SK-N-MC (cell line): Measurements from ENCODE around the gene GMDS.

Experiments
- DNase-seq: peaks from one replicate; pipeline ENCODE4 v3.0.0-alpha.2; 2011; ENCODE audit warnings: low read depth, low spot score
- H3K27ac ChIP-seq: fragments of 200-600 bp; sonication (generic); 2 replicates; pipeline ENCODE4 v1.5.1; 2016; ENCODE audit warnings: mixed run types
- H3K36me3 ChIP-seq: fragments of 200-600 bp; sonication (generic); 2 replicates; pipeline ENCODE4 v1.6.1; 2017; ENCODE audit warnings: antibody characterized with exemption, low read length, mixed read lengths; ENCODE audit not compliant: insufficient read depth
- H3K4me3 ChIP-seq: fragments of 200-600 bp; sonication (generic); 2 replicates; pipeline ENCODE4 v1.5.1; 2016
- H3K9ac ChIP-seq: fragments of 200-600 bp; sonication (generic); 2 replicates; pipeline ENCODE4 v1.8.0; 2017; ENCODE audit warnings: mixed run types, mixed read lengths; ENCODE audit not compliant: insufficient read length
- H3K9me3 ChIP-seq: fragments of 200-600 bp; sonication (generic); 2 replicates; pipeline ENCODE4 v1.6.1; 2017; ENCODE audit warnings: low read depth, mild to moderate bottlenecking, antibody characterized with exemption, low read length, moderate library complexity, mixed read lengths
- EZH2 ChIP-seq: fragments of 200-600 bp; sonication (generic); IDR thresholded peaks from one replicate; pipeline ENCODE4 v1.6.1; 2017; ENCODE audit warnings: antibody characterized with exemption
- FOXP2 ChIP-seq: optimal IDR thresholded peaks from 2 replicates; pipeline ENCODE3; 2011; ENCODE audit warnings: mild to moderate bottlenecking, moderate library complexity; ENCODE audit not compliant: insufficient read depth; ENCODE audit errors: extremely low read length, control extremely low read depth
- POLR2AphosphoS5 ChIP-seq: IDR thresholded peaks from 2 replicates; pipeline ENCODE4 v1.6.1; 2012; ENCODE audit warnings: mild to moderate bottlenecking, low read depth, low read length, borderline replicate concordance

The GMDS gene

DNA sequence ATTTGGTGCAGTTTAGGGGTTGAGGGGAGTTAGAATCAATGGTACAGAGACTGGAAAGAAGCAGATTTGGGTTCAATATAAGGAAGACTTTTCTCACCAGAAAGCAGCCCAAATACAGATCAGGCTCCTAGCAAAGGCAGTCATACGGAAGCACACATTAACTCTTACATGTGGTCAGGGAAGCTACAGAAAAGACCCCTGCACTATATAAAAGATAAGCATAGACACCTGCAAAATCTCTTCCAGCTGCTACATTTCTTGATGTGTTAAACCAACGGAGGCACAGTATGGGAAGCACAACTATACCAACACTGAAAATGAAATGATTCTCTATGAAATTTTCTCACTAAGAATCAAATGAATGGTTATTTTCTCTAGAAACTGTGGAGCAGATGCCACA is 150.8 kb downstream of the GMDS start:
- Histone ChIP-seq H3K27ac (no peak overlapping the region), H3K36me3 (no peaks in the 10 kb centered on the region), H3K4me3 (no peak overlapping the region), H3K9me3 (no peaks in the 10 kb centered on the region), H3K9ac (no peak overlapping the region)
- no peak for DNase-seq
- TF ChIP-seq FOXP2: no peak
- TF ChIP-seq EZH2: no peak
- TF ChIP-seq POLR2AphosphoS5: no peak

DNA sequence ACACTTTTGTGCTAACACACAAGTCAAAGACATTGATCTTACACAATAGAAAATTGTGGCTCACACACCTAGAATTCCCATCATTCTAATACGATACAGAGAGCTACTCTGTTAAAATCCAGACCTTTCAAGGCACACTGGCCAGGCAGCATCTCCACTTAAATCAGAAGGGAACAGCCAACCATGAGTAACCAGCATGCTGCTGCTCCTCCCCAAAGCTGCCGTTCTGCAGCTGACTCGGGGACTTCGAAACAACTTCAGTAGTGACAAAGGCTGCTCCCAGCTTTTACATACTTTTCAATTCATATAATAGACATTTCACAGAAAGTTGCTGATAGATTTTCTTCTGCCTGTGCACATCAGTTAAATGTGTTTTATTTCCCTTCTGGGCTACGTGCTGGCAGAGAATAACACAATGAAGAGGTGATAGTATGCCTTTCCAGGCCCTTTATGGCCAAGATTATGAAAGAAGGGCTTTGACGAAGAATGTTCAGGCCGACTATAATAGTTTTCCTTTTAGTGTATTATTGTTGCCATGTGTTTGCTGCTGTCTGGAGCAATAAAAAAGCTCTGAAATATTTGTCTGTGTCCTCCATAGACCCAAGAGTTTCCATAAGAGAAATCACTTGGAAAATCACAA is 159.0 kb downstream of the GMDS start:
- H3K9ac ChIP-seq: no peak overlapping the region
- no peaks in the 10 kb centered on the region for H3K36me3 ChIP-seq
- H3K9me3 ChIP-seq: no peaks in the 10 kb centered on the region
- TF ChIP-seq FOXP2: no peak
- TF ChIP-seq POLR2AphosphoS5: no peak
- TF ChIP-seq EZH2: no peak
- H3K27ac ChIP-seq: no peak overlapping the region
- DNase-seq: no peak
- no peak overlapping the region for H3K4me3 ChIP-seq

DNA sequence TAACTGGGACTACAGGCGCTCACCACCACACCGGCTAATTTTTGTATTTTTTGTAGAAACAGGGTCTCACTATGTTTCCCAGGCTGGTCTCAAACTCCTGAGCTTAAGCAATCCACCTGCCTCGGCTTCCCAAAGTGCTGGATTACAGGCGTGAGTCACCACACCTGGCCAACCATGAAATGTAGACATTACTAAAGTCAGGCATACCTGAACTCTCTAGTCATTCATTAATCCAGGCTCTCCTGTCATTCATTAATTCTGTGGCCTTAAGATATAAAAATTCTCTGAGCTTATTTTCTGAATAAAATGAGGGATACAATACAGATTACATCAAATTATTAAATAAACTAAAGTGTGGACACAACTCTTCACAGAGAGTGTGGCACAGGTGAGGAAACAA is 159.7 kb downstream of the GMDS start:
- no peak for TF ChIP-seq FOXP2
- TF ChIP-seq EZH2: no peak
- TF ChIP-seq POLR2AphosphoS5: no peak
- DNase-seq: no peak
- Histone ChIP-seq H3K27ac (no peak overlapping the region), H3K4me3 (no peak overlapping the region), H3K9me3 (no peaks in the 10 kb centered on the region), H3K9ac (no peak overlapping the region), H3K36me3 (no peaks in the 10 kb centered on the region)

DNA sequence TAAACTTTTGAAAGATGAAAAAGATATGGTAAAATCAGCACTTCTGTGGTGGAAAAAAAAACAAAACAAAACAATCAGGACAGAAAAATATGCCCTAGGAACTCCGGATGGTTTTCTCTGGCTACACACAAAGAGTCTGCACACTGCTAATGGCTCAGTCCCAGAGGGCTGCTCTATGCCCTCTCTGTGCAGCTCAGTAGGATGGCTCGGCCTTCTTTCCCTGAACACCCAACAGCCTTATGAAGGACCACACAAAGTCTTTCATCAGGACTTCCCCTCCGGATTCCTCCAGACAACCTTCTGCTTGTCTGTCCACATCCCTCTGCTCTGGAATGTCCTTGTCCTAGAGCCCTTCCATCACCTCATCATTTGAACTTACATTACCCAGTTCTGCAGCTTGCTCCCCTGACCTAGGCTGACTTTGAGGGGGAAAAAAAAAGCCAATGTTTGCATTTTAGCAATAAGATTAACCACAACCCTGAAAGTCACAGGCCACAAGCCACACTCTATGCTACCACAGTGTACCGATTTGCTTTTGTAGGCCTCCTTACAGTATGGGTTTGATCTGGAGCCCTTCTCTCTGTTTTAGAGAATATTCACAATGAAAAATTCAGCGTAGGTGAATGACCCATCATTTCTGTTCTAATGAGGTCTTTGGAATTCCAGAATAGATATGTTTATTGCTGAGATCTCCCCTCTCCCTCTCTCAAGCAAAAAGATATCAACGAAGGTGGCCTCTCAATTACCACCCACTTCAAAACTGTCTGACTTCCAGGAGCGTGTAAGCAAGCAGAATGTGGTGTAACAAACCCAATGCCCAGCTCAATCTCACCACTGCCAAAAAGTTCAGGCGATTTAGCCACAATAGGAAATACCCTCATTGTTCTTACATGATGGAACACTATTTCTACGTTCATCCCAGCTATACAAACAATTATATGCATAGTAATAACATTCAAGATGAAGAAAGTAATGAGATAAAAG is 164.0 kb downstream of the GMDS start:
- TF ChIP-seq POLR2AphosphoS5: no peak
- TF ChIP-seq EZH2: no peak
- no peak for TF ChIP-seq FOXP2
- H3K27ac ChIP-seq: no peak overlapping the region
- no peak overlapping the region for H3K4me3 ChIP-seq
- no peak overlapping the region for H3K9ac ChIP-seq
- no peaks in the 10 kb centered on the region for H3K36me3 ChIP-seq
- DNase-seq: no peak
- no peaks in the 10 kb centered on the region for H3K9me3 ChIP-seq

DNA sequence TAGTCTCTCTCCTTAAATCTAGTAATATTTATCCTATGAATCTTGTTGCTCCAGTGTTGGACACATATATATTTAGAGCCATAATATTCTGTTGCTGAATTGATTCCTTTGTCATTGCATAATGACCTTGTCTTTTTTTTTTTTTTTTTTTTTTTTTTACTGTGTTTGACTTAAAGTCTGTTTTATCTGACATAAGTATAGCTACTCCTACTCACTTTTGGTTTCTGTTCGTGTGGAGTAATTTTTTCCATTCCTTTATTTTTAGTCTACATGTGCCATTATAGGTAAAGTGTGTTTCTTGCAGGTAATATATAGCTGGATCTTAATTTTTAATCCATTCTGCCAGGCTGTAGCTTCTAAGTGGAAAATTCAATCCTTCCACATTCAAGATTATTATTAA is 166.5 kb downstream of the GMDS start:
- no peak overlapping the region for H3K4me3 ChIP-seq
- no peak overlapping the region for H3K27ac ChIP-seq
- DNase-seq: no peak
- H3K36me3 ChIP-seq: no peaks in the 10 kb centered on the region
- TF ChIP-seq FOXP2 (no peak), POLR2AphosphoS5 (no peak), EZH2 (no peak)
- H3K9ac ChIP-seq: no peak overlapping the region
- no peaks in the 10 kb centered on the region for H3K9me3 ChIP-seq

DNA sequence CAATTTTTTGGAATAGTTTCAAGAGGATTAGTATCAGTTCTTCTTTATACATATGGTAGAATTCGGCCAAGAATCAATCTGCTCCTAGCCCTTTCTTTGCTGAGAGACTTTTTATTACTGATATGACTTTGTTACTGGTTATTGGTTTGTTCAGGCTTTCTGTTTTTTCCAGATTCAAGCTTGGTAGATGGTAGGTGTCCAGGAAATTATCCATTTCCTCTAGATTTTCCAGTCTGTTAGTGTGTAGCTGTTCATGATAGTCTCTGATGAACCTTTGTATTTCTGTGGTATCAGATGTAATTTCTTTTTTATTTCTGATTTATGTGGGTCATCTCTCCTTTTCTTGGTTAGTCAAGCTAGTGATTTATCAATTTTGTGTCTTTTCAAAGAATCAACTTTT is 167.6 kb downstream of the GMDS start:
- DNase-seq: no peak
- Histone ChIP-seq H3K9ac (no peak overlapping the region), H3K4me3 (no peak overlapping the region), H3K9me3 (no peaks in the 10 kb centered on the region), H3K27ac (no peak overlapping the region), H3K36me3 (no peaks in the 10 kb centered on the region)
- TF ChIP-seq FOXP2: no peak
- TF ChIP-seq EZH2: no peak
- TF ChIP-seq POLR2AphosphoS5: no peak

DNA sequence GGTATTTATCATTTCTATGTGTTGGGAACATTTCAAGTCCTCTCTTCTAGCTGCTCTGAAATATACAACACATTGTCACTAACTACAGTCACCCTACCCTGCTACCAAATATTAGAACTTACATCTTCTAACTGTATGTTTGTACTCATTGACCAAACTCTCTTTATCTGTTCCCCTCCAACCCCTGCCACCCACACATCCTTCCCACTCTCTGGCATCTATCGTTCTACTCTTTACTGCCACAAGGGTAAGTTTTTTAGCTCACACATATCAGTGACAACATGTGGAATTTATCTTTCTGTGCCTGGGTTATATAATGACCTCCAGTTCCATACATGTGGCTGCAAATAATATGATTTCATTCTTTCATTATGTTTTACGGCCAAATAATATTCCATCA is 171.9 kb downstream of the GMDS start:
- H3K36me3 ChIP-seq: no peaks in the 10 kb centered on the region
- H3K9ac ChIP-seq: no peak overlapping the region
- H3K4me3 ChIP-seq: no peak overlapping the region
- no peak for DNase-seq
- no peak for TF ChIP-seq EZH2
- no peak for TF ChIP-seq FOXP2
- TF ChIP-seq POLR2AphosphoS5: no peak
- H3K9me3 ChIP-seq: no peaks in the 10 kb centered on the region
- no peak overlapping the region for H3K27ac ChIP-seq

DNA sequence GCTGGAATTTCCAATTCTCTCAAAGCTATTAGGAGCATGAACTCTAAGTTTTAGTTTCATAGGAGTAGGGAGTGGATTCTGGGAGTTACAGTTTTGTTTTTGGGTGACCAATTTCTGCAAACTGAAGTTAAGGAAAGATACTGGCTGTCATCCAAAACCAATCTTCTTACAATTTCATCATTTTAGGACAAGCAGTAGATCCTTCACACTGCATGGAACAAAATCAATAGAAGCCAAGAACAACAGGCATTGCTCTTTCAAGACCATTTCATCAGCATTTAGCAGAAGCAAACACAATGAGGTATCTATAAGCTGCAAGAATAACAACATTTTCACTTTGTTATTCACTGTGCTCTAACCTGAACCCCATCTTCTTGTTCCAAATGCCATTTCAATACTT is 173.0 kb downstream of the GMDS start:
- no peak overlapping the region for H3K4me3 ChIP-seq
- no peaks in the 10 kb centered on the region for H3K9me3 ChIP-seq
- H3K9ac ChIP-seq: no peak overlapping the region
- no peak overlapping the region for H3K27ac ChIP-seq
- DNase-seq: no peak
- no peaks in the 10 kb centered on the region for H3K36me3 ChIP-seq
- TF ChIP-seq FOXP2: no peak
- no peak for TF ChIP-seq EZH2
- TF ChIP-seq POLR2AphosphoS5: no peak
